ENCODE results near the gene IL13RA1.

DNA sequence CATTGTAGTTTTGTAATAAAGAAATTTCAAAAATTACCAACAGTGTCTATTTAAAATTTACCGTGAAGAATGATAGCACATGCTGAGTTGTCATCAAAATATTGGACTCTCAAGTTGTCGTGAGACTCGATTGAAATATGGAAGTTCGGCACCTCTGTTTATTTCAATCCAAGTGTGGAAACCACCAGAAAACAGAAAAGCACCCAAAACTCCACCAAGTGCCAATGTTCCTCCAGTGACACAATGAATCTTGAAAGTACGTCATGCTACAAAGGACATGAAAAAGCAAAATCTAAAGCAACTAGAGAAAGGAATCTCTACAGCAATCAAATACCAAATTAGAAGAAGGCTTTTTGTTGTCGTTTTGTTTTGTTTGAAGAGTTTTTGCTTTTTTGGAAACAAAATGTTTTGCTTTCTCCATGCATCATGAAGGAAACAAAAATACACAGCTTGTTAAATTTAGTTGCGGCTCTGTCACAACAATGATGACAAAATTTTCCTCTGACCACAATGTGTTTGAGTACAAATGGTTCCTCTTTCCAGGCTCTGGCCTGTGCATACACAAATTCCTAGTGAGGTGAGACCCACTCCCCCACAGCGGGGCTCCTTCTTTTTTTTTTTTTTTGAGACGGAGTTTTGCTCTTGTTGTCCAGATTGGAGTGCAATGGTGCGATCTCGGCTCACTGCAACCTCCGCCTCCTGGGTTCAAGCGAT, 9.6 kb upstream of the IL13RA1 start:
- TF ChIP-seq, protein P1, sequence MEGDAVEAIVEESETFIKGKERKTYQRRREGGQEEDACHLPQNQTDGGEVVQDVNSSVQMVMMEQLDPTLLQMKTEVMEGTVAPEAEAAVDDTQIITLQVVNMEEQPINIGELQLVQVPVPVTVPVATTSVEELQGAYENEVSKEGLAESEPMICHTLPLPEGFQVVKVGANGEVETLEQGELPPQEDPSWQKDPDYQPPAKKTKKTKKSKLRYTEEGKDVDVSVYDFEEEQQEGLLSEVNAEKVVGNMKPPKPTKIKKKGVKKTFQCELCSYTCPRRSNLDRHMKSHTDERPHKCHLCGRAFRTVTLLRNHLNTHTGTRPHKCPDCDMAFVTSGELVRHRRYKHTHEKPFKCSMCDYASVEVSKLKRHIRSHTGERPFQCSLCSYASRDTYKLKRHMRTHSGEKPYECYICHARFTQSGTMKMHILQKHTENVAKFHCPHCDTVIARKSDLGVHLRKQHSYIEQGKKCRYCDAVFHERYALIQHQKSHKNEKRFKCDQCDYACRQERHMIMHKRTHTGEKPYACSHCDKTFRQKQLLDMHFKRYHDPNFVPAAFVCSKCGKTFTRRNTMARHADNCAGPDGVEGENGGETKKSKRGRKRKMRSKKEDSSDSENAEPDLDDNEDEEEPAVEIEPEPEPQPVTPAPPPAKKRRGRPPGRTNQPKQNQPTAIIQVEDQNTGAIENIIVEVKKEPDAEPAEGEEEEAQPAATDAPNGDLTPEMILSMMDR (conservative IDR thresholded peaks at IDR 0.05): no peak
- TF ChIP-seq ZFX (IDR thresholded peaks at IDR 0.05): no peak

Measured in C4-2B (cell line).